ENCODE results near the gene ADAMTSL3.

Gene ADAMTSL3

DNA sequence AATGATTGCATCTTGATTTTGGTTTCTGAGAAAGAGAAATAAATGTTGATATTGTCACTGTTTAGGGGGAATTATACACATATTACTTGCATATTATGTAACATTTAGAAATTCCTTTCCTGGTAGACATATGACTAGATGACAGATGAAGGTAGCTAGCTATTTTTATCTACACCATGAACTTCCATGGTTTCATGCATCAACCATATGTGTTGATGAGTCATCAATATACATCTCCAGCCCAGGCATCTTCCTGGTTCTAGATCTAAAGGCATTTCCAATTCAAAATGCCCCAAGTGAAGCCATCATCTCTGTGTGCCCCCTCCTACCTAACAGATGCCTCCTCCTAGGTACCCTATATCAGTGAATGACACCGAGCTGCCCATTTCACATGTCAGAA lies 9.5 kb upstream of the ADAMTSL3 start:
- Histone ChIP-seq H4K8ac (ENCODE audit: low read depth, low read length) (no peak overlapping the region), H3K27ac (replicated peaks; ENCODE audit: low read length) (no peak overlapping the region), H3K79me1 (ENCODE audit: low read depth, low read length) (peaks cover 1% of the 10 kb centered on the region), H3K4me3 (ENCODE audit: low read length in 2 of 2) (no peak overlapping the region), H3K9me3 (replicated peaks in 1 of 2; ENCODE audit: control insufficient read depth in 2 of 2, insufficient read depth in 1 of 2, low read depth in 1 of 2, low read length in 2 of 2) (peaks cover 0 to 2% of the 10 kb centered on the region in 2 donors), H3K4me1 (ENCODE audit: control insufficient read depth in 2 of 2, insufficient read depth in 1 of 2, low read depth in 1 of 2, low read length in 2 of 2) (no peaks in the 10 kb centered on the region), H3K27me3 (ENCODE audit: control insufficient read depth in 3 of 3, insufficient read depth in 3 of 3, low read depth in 1 of 3, low read length in 3 of 3) (no peaks in the 10 kb centered on the region), H2AK5ac (ENCODE audit: low read depth, low read length) (no peak overlapping the region), H3K18ac (ENCODE audit: low read length) (no peak overlapping the region), H3K23ac (ENCODE audit: low read depth, low read length, poor library complexity) (no peak overlapping the region), H3K14ac (ENCODE audit: low read length) (no peak overlapping the region), H3K36me3 (replicated peaks in 1 of 2; ENCODE audit: control insufficient read depth in 2 of 2, insufficient read depth in 2 of 2, low read length in 2 of 2) (peaks cover 0 to under 1% of the 10 kb centered on the region in 2 donors), H2AFZ (ENCODE audit: low read length) (no peak overlapping the region), H4K91ac (ENCODE audit: low read depth, low read length, poor library complexity) (no peak overlapping the region), H3K4me2 (ENCODE audit: insufficient read depth, low read length, poor library complexity, severe bottlenecking) (no peak overlapping the region), H3K4ac (ENCODE audit: low read length) (no peak overlapping the region), H2BK12ac (ENCODE audit: low read length) (no peak overlapping the region), H2BK120ac (ENCODE audit: low read depth, low read length) (no peak overlapping the region), H2BK15ac (ENCODE audit: low read length) (no peak overlapping the region), H2BK5ac (ENCODE audit: low read length) (no peak overlapping the region), H3K9ac (ENCODE audit: low read depth, low read length, poor library complexity) (no peak overlapping the region)
- WGBS, 2 donors (ENCODE audit: extremely low coverage in 2 of 2, insufficient read length in 2 of 2, insufficient replicate concordance in 1 of 2): no CpG with 5 or more reads among the region's 1 CpG
- no peak for DNase-seq (ENCODE audit: low spot score)

DNA sequence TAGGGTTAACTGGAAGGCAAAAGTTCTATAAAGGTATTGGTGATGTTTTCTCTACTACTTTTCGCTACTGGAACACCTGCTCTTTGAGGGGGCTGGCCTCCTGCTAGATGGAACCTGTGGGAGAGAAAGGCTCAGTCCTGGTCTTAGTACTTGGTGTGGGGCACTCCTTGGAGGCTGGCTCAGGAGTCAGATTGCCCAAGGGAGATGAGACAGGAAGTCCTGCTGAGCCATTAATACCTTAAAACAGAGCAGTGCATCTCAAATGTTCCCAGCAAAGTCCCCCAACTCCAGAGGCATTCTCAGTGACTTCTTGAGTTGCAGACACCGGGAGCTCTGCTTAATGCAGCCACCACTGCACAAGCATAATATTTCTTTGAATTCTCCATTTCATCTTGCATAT lies 3.1 kb upstream of the ADAMTSL3 start:
- DNase-seq (ENCODE audit: low spot score): no peak
- no peak overlapping the region for H3K4ac ChIP-seq (ENCODE audit: low read length)
- no peak overlapping the region for H2AK5ac ChIP-seq (ENCODE audit: low read depth, low read length)
- H3K23ac ChIP-seq (ENCODE audit: low read depth, low read length, poor library complexity): no peak overlapping the region
- H4K8ac ChIP-seq (ENCODE audit: low read depth, low read length): no peak overlapping the region
- H2AFZ ChIP-seq (ENCODE audit: low read length): no peak overlapping the region
- H2BK15ac ChIP-seq (ENCODE audit: low read length): no peak overlapping the region
- H3K4me1 ChIP-seq (ENCODE audit: control insufficient read depth in 2 of 2, insufficient read depth in 1 of 2, low read depth in 1 of 2, low read length in 2 of 2): no peaks in the 10 kb centered on the region
- H3K27me3 ChIP-seq (ENCODE audit: control insufficient read depth in 3 of 3, insufficient read depth in 3 of 3, low read depth in 1 of 3, low read length in 3 of 3): peaks cover 7 to 55% (median 30%) of the 10 kb centered on the region in 3 experiments
- no peak overlapping the region for H3K14ac ChIP-seq (ENCODE audit: low read length)
- H4K91ac ChIP-seq (ENCODE audit: low read depth, low read length, poor library complexity): no peak overlapping the region
- H3K4me2 ChIP-seq (ENCODE audit: insufficient read depth, low read length, poor library complexity, severe bottlenecking): no peak overlapping the region
- no peaks in the 10 kb centered on the region for H3K9me3 ChIP-seq (replicated peaks in 1 of 2; ENCODE audit: control insufficient read depth in 2 of 2, insufficient read depth in 1 of 2, low read depth in 1 of 2, low read length in 2 of 2)
- no peak overlapping the region for H2BK5ac ChIP-seq (ENCODE audit: low read length)
- no peaks in the 10 kb centered on the region for H3K36me3 ChIP-seq (replicated peaks in 1 of 2; ENCODE audit: control insufficient read depth in 2 of 2, insufficient read depth in 2 of 2, low read length in 2 of 2)
- WGBS, 2 donors (ENCODE audit: extremely low coverage in 2 of 2, insufficient read length in 2 of 2, insufficient replicate concordance in 1 of 2): no CpG with 5 or more reads among the region's 2 CpGs
- H3K27ac ChIP-seq (replicated peaks; ENCODE audit: low read length): no peak overlapping the region
- no peak overlapping the region for H3K18ac ChIP-seq (ENCODE audit: low read length)
- no peak overlapping the region for H2BK120ac ChIP-seq (ENCODE audit: low read depth, low read length)
- no peak overlapping the region for H3K4me3 ChIP-seq (ENCODE audit: low read length in 2 of 2)
- no peaks in the 10 kb centered on the region for H3K79me1 ChIP-seq (ENCODE audit: low read depth, low read length)
- no peak overlapping the region for H2BK12ac ChIP-seq (ENCODE audit: low read length)
- no peak overlapping the region for H3K9ac ChIP-seq (ENCODE audit: low read depth, low read length, poor library complexity)

DNA sequence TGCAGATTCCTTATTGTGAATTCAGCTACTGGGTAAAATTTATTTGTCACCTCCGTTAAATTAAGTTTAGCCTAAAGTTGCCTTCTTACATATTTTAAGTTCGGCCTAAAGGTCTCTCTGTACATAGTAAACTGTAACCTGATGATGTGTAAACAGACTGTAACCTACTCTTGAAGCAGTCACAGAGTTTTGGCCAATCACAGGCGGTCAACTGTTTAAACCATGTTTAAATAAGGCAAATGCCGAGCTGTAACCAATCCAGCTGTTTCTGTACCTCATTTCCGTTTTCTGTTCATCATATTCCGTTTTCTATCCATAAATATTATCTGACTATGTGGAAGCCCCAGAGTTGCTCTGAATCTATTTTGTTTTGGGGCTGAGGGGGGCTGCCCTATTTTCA lies 2.4 kb upstream of the ADAMTSL3 start:
- H2BK5ac ChIP-seq (ENCODE audit: low read length): no peak overlapping the region
- DNase-seq (ENCODE audit: low spot score): no peak
- H2AK5ac ChIP-seq (ENCODE audit: low read depth, low read length): no peak overlapping the region
- H3K9ac ChIP-seq (ENCODE audit: low read depth, low read length, poor library complexity): no peak overlapping the region
- H3K79me1 ChIP-seq (ENCODE audit: low read depth, low read length): no peaks in the 10 kb centered on the region
- no peak overlapping the region for H3K14ac ChIP-seq (ENCODE audit: low read length)
- no peak overlapping the region for H3K27ac ChIP-seq (replicated peaks; ENCODE audit: low read length)
- H4K91ac ChIP-seq (ENCODE audit: low read depth, low read length, poor library complexity): no peak overlapping the region
- peaks cover 7 to 62% (median 31%) of the 10 kb centered on the region in 3 experiments for H3K27me3 ChIP-seq (ENCODE audit: control insufficient read depth in 3 of 3, insufficient read depth in 3 of 3, low read depth in 1 of 3, low read length in 3 of 3)
- H3K23ac ChIP-seq (ENCODE audit: low read depth, low read length, poor library complexity): no peak overlapping the region
- H4K8ac ChIP-seq (ENCODE audit: low read depth, low read length): no peak overlapping the region
- no peak overlapping the region for H2AFZ ChIP-seq (ENCODE audit: low read length)
- H3K36me3 ChIP-seq (replicated peaks in 1 of 2; ENCODE audit: control insufficient read depth in 2 of 2, insufficient read depth in 2 of 2, low read length in 2 of 2): no peaks in the 10 kb centered on the region
- no peak overlapping the region for H3K4ac ChIP-seq (ENCODE audit: low read length)
- H3K4me2 ChIP-seq (ENCODE audit: insufficient read depth, low read length, poor library complexity, severe bottlenecking): no peak overlapping the region
- H2BK12ac ChIP-seq (ENCODE audit: low read length): no peak overlapping the region
- H2BK120ac ChIP-seq (ENCODE audit: low read depth, low read length): no peak overlapping the region
- no peak overlapping the region for H2BK15ac ChIP-seq (ENCODE audit: low read length)
- H3K4me3 ChIP-seq (ENCODE audit: low read length in 2 of 2): no peak overlapping the region
- no peaks in the 10 kb centered on the region for H3K9me3 ChIP-seq (replicated peaks in 1 of 2; ENCODE audit: control insufficient read depth in 2 of 2, insufficient read depth in 1 of 2, low read depth in 1 of 2, low read length in 2 of 2)
- no peaks in the 10 kb centered on the region for H3K4me1 ChIP-seq (ENCODE audit: control insufficient read depth in 2 of 2, insufficient read depth in 1 of 2, low read depth in 1 of 2, low read length in 2 of 2)
- no peak overlapping the region for H3K18ac ChIP-seq (ENCODE audit: low read length)
- WGBS, 2 donors (ENCODE audit: extremely low coverage in 2 of 2, insufficient read length in 2 of 2, insufficient replicate concordance in 1 of 2): no CpG with 5 or more reads among the region's 6 CpGs

DNA sequence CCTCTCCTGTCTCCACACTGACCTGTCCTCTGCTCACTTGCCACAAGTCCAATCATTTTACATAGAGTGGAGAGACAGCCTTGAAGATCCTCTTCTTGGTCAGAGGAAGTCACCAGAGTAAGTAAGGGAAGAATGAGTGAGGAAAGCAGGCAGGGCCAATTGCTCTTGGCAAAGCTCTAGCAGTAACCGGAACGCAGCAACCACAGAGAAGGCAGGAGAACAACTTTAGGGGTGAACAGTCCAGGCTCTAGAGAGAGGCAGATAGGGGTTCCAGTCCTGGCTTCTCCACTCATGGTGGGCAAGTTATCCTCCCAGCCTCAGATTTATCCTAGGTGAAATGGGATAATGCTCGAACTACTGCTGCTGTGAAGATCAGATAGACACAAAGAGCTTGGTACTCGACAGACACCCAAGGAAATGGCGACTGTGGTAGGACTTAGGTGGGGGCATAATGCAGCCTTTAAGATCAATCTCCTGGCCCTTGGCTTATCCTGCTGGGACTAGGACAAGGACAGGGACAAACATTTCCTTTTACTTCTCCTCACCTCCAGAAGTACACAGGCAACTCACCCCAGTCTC lies 1.2 kb upstream of the ADAMTSL3 start:
- Histone ChIP-seq H3K27me3 (ENCODE audit: control insufficient read depth in 3 of 3, insufficient read depth in 3 of 3, low read depth in 1 of 3, low read length in 3 of 3) (peaks cover 7 to 62% (median 31%) of the 10 kb centered on the region in 3 experiments), H3K9ac (ENCODE audit: low read depth, low read length, poor library complexity) (no peak overlapping the region), H2BK120ac (ENCODE audit: low read depth, low read length) (no peak overlapping the region), H3K36me3 (replicated peaks in 1 of 2; ENCODE audit: control insufficient read depth in 2 of 2, insufficient read depth in 2 of 2, low read length in 2 of 2) (no peaks in the 10 kb centered on the region), H3K79me1 (ENCODE audit: low read depth, low read length) (no peaks in the 10 kb centered on the region), H2AFZ (ENCODE audit: low read length) (no peak overlapping the region), H3K9me3 (replicated peaks in 1 of 2; ENCODE audit: control insufficient read depth in 2 of 2, insufficient read depth in 1 of 2, low read depth in 1 of 2, low read length in 2 of 2) (no peaks in the 10 kb centered on the region), H3K4ac (ENCODE audit: low read length) (no peak overlapping the region), H3K4me3 (ENCODE audit: low read length in 2 of 2) (no peak overlapping the region), H3K23ac (ENCODE audit: low read depth, low read length, poor library complexity) (no peak overlapping the region), H3K18ac (ENCODE audit: low read length) (no peak overlapping the region), H3K4me1 (ENCODE audit: control insufficient read depth in 2 of 2, insufficient read depth in 1 of 2, low read depth in 1 of 2, low read length in 2 of 2) (no peaks in the 10 kb centered on the region), H3K27ac (replicated peaks; ENCODE audit: low read length) (no peak overlapping the region), H3K4me2 (ENCODE audit: insufficient read depth, low read length, poor library complexity, severe bottlenecking) (no peak overlapping the region), H2BK5ac (ENCODE audit: low read length) (no peak overlapping the region), H2BK15ac (ENCODE audit: low read length) (no peak overlapping the region), H4K8ac (ENCODE audit: low read depth, low read length) (no peak overlapping the region), H2BK12ac (ENCODE audit: low read length) (no peak overlapping the region), H2AK5ac (ENCODE audit: low read depth, low read length) (no peak overlapping the region), H4K91ac (ENCODE audit: low read depth, low read length, poor library complexity) (no peak overlapping the region), H3K14ac (ENCODE audit: low read length) (no peak overlapping the region)
- no CpG with 5 or more reads among the region's 5 CpGs for WGBS, 2 donors (ENCODE audit: extremely low coverage in 2 of 2, insufficient read length in 2 of 2, insufficient replicate concordance in 1 of 2)
- DNase-seq (ENCODE audit: low spot score): no peak
